Aorta (tissue), 5 donors: ENCODE results near the gene AKR1B15. TPM values are rescaled to one million over a fixed set of nuclear protein-coding genes. Genes with fewer than 3 reads are reported as not detected.
"Not testable (repeated sequence)": the region's sequence is repeated elsewhere in the genome, so short reads cannot be mapped to it uniquely, and the experiment has no call there.

Source experiments
- ATAC-seq: fragments of 200-7000 bp; cut with Tn5 transposase; one replicate; pipeline ENCODE4 v1.9.1; 2022; ENCODE audit warnings: moderate library complexity; ENCODE audit not compliant: low FRiP score
- DNase-seq, 2 donors: peaks; one replicate each; pipeline ENCODE4 v3.0.0-alpha.2; 2020
- H3K27ac ChIP-seq, 2 donors: one replicate each; pipeline ENCODE4 v1.5.1; 2013; ENCODE audit warnings: low read length in 2 of 2, mild to moderate bottlenecking in 2 of 2, moderate library complexity in 2 of 2, control low read depth in 1 of 2, inconsistent platforms in 1 of 2, low read depth in 1 of 2
- H3K27me3 ChIP-seq, 2 donors: one replicate each; pipeline ENCODE4 v1.6.1; 2013; ENCODE audit warnings: control low read depth in 1 of 2, low read length in 1 of 2, mild to moderate bottlenecking in 1 of 2, moderate library complexity in 1 of 2; ENCODE audit not compliant: insufficient read depth in 2 of 2, control insufficient read depth in 1 of 2
- H3K36me3 ChIP-seq, 2 donors: one replicate each; pipeline ENCODE4 v1.6.1; 2013; ENCODE audit warnings: control low read depth in 1 of 2, low read length in 1 of 2, mild to moderate bottlenecking in 1 of 2; ENCODE audit not compliant: insufficient read depth in 2 of 2, control insufficient read depth in 1 of 2
- H3K4me1 ChIP-seq, 2 donors: one replicate each; pipeline ENCODE4 v1.6.1; 2013; ENCODE audit warnings: low read length in 2 of 2, control low read depth in 1 of 2, mild to moderate bottlenecking in 1 of 2, moderate library complexity in 1 of 2; ENCODE audit not compliant: insufficient read depth in 2 of 2, control insufficient read depth in 1 of 2
- H3K4me3 ChIP-seq, 2 donors: one replicate each; pipeline ENCODE4 v1.5.1; 2013; ENCODE audit warnings: low read length in 2 of 2, control low read depth in 1 of 2, mild to moderate bottlenecking in 1 of 2
- H3K9me3 ChIP-seq: one replicate; pipeline ENCODE4 v1.6.1; 2013; ENCODE audit warnings: mild to moderate bottlenecking, low read length; ENCODE audit not compliant: control insufficient read depth
- WGBS, 2 donors: extraction: QIAGEN DNeasy Blood & Tissue Kit; methylation state at CpG; one replicate each; pipeline ENCODE4 v1.1.7; 2013; 5-methylcytosine and 5-hydroxymethylcytosine counted together
- intact Hi-C, 2 donors: fragments of 100-400 bp; cut with DNase I; formaldehyde crosslinking; loops; one replicate each; pipeline versions ENCODE4 v1.14.2 to v1.15.0; 2022
- polyA plus RNA-seq, 2 donors: library from polyadenylated mRNA; stranded (reverse); fragments of 200-250 nt; gene quantifications; one replicate each; pipeline ENCODE4 v1.2.3, GENCODE V29; 2013
- total RNA-seq, 2 donors: library from RNA; stranded (reverse); fragmentation: NEBNext Ultra II Directional; extraction: Animal tissue kit (Norgen Biotek cat#: 25700); gene quantifications; one replicate each; pipeline ENCODE4 v1.2.1, GENCODE V29; 2021
- donor health status: healthy with polysubstance abuse.
- donor health status: Bipolar disorder and iron deficiency.
- donor health status: DM: no; HTN: no; CAD: no.
- donor health status: DM: no; HTN: no; CAD: no.
- donor health status: DM: yes; HTN: yes; CAD: no.

The AKR1B15 gene
- total and polyA plus RNA-seq, 4 donors, result 0.33 TPM; not detected in 3

DNA sequence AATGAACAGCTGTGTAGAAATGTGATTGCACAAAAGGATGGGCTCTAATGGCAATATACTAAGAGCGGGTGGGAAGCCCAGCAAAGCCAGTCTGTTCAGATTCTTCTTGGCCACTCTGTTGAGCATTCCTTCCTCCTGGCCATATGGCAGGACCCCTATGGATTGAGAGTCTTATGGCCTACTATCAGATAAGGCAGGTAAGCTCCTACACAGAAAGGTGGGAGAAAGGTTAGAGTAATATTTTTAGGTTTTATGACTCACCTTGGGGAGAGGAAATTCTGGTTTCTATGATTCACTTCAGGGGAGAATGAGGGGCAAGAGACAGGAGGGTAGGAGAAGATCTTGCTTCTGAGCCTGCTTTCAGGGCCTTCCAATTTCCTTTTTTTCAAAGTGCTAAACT is 36.6 kb upstream of the AKR1B15 start:
- WGBS, 2 donors, result 92 to 96% methylated on average over 1 of the region's 1 CpG
- intact Hi-C loops, result loop anchor here (1.0 to 5.0 kb wide), 3 partner anchors 79 to 95 kb away; no protein-coding TSS in a partner anchor

DNA sequence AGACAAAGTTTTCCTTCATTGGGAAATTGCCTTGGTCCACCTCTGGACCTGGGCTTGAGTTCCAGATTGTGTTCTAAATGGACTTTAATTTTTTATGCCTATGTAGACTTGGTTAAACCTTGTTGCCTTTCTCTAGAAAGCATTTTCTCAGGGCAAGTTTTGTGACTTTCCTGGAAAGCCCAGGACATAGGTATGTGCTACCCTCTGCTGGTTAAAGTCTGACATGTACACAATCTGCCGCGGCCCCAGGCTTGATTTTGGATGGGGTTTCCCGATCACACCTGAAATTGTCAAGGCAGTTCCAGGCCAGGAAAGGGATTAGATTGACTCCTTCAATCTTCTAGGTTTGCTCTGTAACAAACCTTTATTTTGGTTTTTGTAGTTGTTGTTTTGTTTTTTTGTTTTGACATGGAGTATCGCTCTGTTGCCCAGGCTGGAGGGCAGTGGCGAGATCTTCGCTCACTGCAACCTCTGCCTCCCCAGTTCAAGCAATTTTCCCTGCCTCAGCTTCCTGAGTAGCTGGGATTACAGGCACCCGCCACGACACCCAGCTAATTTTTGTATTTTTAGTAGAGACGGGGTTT is 35.6 kb upstream of the AKR1B15 start:
- no peaks in the 10 kb centered on the region for H3K36me3 ChIP-seq
- intact Hi-C loops, result loop anchor here in 1 of 2 donors (2.0 to 5.0 kb wide), 2 partner anchors 80 to 94 kb away; no protein-coding TSS in a partner anchor
- ATAC-seq, result peak; percentile 80
- WGBS, 2 donors, result 42 to 53% methylated on average over 9 of the region's 9 CpGs
- H3K9me3 ChIP-seq, result no peaks in the 10 kb centered on the region
- H3K27ac ChIP-seq, result no peak overlapping the region
- no peak for DNase-seq
- H3K4me1 ChIP-seq, result peaks cover 5 to 6% of the 10 kb centered on the region in 2 donors
- no peak overlapping the region for H3K4me3 ChIP-seq
- no peaks in the 10 kb centered on the region for H3K27me3 ChIP-seq

More for the DNA sequence above, 36.6 kb upstream of the AKR1B15 start:
- no peaks in the 10 kb centered on the region for H3K27me3 ChIP-seq
- DNase-seq (no peak), ATAC-seq (no peak)
- H3K4me3 ChIP-seq, result no peak overlapping the region
- no peaks in the 10 kb centered on the region for H3K9me3 ChIP-seq
- no peaks in the 10 kb centered on the region for H3K36me3 ChIP-seq
- peaks cover 5 to 6% of the 10 kb centered on the region in 2 donors for H3K4me1 ChIP-seq
- no peak overlapping the region for H3K27ac ChIP-seq

GRCh38 chr7:134514106-134514505 is 34.8 kb upstream of the AKR1B15 start:
- no peak for ATAC-seq
- H3K27me3 ChIP-seq, result no peaks in the 10 kb centered on the region
- peaks cover 5 to 6% of the 10 kb centered on the region in 2 donors for H3K4me1 ChIP-seq
- no peak overlapping the region for H3K4me3 ChIP-seq
- DNase-seq, result no peak
- 17 to 30% methylated on average over 1 of the region's 1 CpG for WGBS, 2 donors
- H3K36me3 ChIP-seq, result no peaks in the 10 kb centered on the region
- no peak overlapping the region for H3K27ac ChIP-seq
- intact Hi-C loops, result loop anchor here (2.0 to 5.0 kb wide), 3 partner anchors 33 to 93 kb away; no protein-coding TSS in a partner anchor
- H3K9me3 ChIP-seq, result no peaks in the 10 kb centered on the region

DNA sequence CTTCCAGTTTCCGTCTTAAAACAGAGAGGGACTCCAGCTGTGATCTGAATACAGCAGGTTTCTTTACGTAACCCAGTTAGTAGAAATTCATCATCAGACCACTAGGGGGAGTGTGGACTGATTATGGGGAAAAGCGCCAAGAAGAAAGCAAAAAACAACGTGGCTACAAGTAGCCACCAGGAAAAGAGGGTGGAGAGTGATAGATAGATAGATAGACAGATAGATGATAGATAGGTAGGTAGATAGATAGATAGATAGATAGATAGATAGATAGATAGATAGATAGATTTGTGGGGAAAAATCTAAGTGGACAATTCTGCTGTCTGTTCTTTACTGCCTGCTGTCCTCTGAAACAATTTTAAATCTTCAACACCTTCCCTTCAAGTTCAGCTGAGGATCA is 34.2 kb upstream of the AKR1B15 start:
- ATAC-seq (peak; percentile 77), DNase-seq (no peak)
- Histone ChIP-seq H3K9me3 (no peaks in the 10 kb centered on the region), H3K36me3 (no peaks in the 10 kb centered on the region), H3K4me1 (peaks cover 5 to 6% of the 10 kb centered on the region in 2 donors), H3K4me3 (no peak overlapping the region), H3K27me3 (no peaks in the 10 kb centered on the region), H3K27ac (no peak overlapping the region)
- 1 to 2% methylated on average over 4 of the region's 4 CpGs for WGBS, 2 donors
- intact Hi-C loops, result loop anchor here (2.0 to 5.0 kb wide), 3 partner anchors 32 to 93 kb away; no protein-coding TSS in a partner anchor

GRCh38 chr7:134515569-134516468 is 33.1 kb upstream of the AKR1B15 start:
- no peak overlapping the region for H3K27ac ChIP-seq
- no peak for DNase-seq
- ATAC-seq, result peak; percentile 71
- intact Hi-C loops, result loop anchor here in 1 of 2 donors (2.0 kb wide), 2 partner anchors 31 to 91 kb away; no protein-coding TSS in a partner anchor
- H3K27me3 ChIP-seq, result no peaks in the 10 kb centered on the region
- 47% methylated on average over 6 of the region's 6 CpGs for WGBS, 2 donors
- no peaks in the 10 kb centered on the region for H3K9me3 ChIP-seq
- H3K4me3 ChIP-seq, result no peak overlapping the region
- peaks cover 5 to 6% of the 10 kb centered on the region in 2 donors for H3K4me1 ChIP-seq
- no peaks in the 10 kb centered on the region for H3K36me3 ChIP-seq

GRCh38 chr7:134520130-134520529 is 28.8 kb upstream of the AKR1B15 start:
- no peak for ATAC-seq
- 37 to 48% methylated on average over 4 of the region's 4 CpGs for WGBS, 2 donors

DNA sequence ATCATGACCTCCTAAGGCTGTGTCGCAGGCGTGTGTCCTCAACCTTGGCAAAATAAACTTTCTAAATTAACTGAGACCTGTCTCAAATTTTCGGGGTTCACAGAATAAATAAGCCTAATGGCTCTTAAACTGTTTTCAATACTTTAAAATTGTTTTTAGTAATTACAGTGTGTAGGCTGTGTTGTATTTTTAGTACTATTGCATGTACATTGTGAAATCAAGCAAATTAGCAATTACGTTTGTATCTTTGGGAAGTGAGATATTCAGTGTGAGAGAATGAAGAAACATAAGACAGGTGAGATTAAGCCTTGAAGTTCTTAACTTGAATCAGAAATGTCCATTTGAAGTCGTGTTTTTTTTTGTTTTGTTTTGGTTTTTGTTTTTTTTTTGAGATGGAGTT is 26.3 kb upstream of the AKR1B15 start:
- intact Hi-C loops, result no loop called here
- DNase-seq (no peak), ATAC-seq (no peak)
- Histone ChIP-seq H3K4me3 (no peak overlapping the region), H3K27ac (no peak overlapping the region), H3K9me3 (no peaks in the 10 kb centered on the region), H3K4me1 (no peaks in the 10 kb centered on the region), H3K27me3 (no peaks in the 10 kb centered on the region), H3K36me3 (no peaks in the 10 kb centered on the region)
- WGBS, 2 donors, result 81 to 83% methylated on average over 5 of the region's 5 CpGs

More at GRCh38 chr7:134520130-134520529, 28.8 kb upstream of the AKR1B15 start:
- H3K9me3 ChIP-seq, result no peaks in the 10 kb centered on the region
- DNase-seq, result no peak
- intact Hi-C loops, result no loop called here
- H3K27ac ChIP-seq, result no peak overlapping the region
- H3K36me3 ChIP-seq, result no peaks in the 10 kb centered on the region
- peaks cover 5 to 6% of the 10 kb centered on the region in 2 donors for H3K4me1 ChIP-seq
- H3K4me3 ChIP-seq, result no peak overlapping the region
- no peaks in the 10 kb centered on the region for H3K27me3 ChIP-seq

- H3K9me3 ChIP-seq, H3K36me3 ChIP-seq, H3K27me3 ChIP-seq, intact Hi-C loops, H3K4me1 ChIP-seq, H3K27ac ChIP-seq, ATAC-seq, H3K4me3 ChIP-seq, DNase-seq: not testable (repeated sequence)
- 91 to 96% methylated on average over 3 of the region's 3 CpGs for WGBS, 2 donors
These were observed 23.5 kb upstream of the AKR1B15 start for GRCh38 chr7:134525449-134525848.
